ENCODE measurements around the gene PAN3. TPM values are rescaled to one million over a fixed set of nuclear protein-coding genes. Genes with fewer than 3 reads are reported as not detected.

The PAN3 gene
- total and polyA plus RNA-seq, 2 of the 8 experiments (the other 6 are each of a cell fraction or from before 2014, with no cell fraction given): 12.7 to 39.3 TPM

DNA sequence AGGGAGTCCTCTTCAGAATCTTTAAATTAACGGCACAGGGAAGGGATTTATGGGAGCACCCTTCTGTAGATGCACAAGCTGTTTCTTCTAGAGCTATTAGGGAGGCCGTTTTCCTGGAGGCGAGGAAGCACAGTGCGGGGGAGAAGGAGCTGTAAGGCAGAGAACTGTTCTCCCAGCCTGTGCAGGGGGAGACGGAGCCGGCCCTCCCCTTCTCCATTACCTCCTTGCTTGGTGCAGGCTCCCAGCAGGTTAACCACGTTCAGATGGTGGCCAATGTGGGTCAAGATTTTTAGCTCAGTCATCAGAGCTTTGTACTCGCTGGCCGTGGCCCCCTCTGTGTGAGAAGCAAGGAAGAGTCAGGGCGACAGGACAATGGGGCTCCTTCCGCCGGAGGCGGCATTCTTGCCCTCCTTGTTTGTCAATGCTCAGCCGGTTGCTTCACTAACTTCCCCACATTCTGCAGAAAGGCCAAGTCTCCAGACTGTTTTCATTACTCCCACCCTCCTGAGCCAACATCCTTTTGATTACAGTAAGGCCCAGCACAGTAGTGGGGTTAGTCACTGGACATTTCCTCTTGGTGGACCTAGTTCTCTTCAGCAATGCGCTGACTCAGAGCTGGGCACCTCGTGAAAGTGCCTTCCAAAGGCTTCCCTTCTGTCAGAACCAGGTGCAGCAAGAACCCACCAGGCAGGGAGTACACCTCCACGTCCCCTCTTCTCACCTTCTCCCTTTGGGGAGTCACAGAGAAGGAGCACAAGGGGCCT lies 191.2 kb downstream of the PAN3 start:
- Histone ChIP-seq H4K91ac (replicated peaks; ENCODE audit: insufficient read length, low read length) (no peak overlapping the region), H3K79me1 (ENCODE audit: low read depth, low read length) (0 out of 2 replicates have a peak, but pooled peaks cover 2% of the 10 kb centered on the region), H2BK5ac (ENCODE audit: low read depth, low read length) (0 out of 2 replicates have a peak overlapping the region, but pooled peaks have one; percentile 10), H2BK15ac (ENCODE audit: low read length) (no peak overlapping the region), H3K23ac (ENCODE audit: insufficient read length) (no peak overlapping the region), H2AK5ac (ENCODE audit: low read depth, low read length) (no peak overlapping the region), H3K56ac (replicated peaks; ENCODE audit: insufficient read length, low read depth, low read length) (no peak overlapping the region), H3K9me3 (ENCODE audit: insufficient read depth in 2 of 2, low read depth in 1 of 2, low read length in 1 of 2) (no peaks in the 10 kb centered on the region), H3K9ac (replicated peaks in 1 of 4; ENCODE audit: extremely low read depth in 1 of 4, low read depth in 3 of 4, low read length in 3 of 4) (no peak overlapping the region), H2AFZ (ENCODE audit: low read length) (no peak overlapping the region), H3K4me3 (ENCODE audit: extremely low read depth in 1 of 4, insufficient read depth in 2 of 4, low read depth in 3 of 4, low read length in 4 of 4) (no peak overlapping the region), H3K4me1 (replicated peaks in 1 of 4; ENCODE audit: control insufficient read depth in 3 of 4, insufficient read depth in 4 of 4, low read length in 3 of 4) (no peaks in the 10 kb centered on the region), H2BK12ac (ENCODE audit: low read depth, low read length) (no peak overlapping the region), H4K20me1 (replicated peaks in 1 of 2; ENCODE audit: control insufficient read depth in 1 of 2, insufficient read depth in 2 of 2, low read length in 2 of 2) (no peaks in the 10 kb centered on the region), H3K4ac (replicated peaks; ENCODE audit: insufficient read length, low read depth, low read length) (no peak overlapping the region), H2BK20ac (ENCODE audit: low read length) (no peak overlapping the region), H4K8ac (ENCODE audit: extremely low read depth, insufficient read depth, low read length) (no peak overlapping the region; the same call in 1 of the 2 replicates), H3K18ac (ENCODE audit: extremely low read depth, low read length) (no peak overlapping the region), H3K14ac (ENCODE audit: insufficient read length) (no peak overlapping the region), H4K5ac (ENCODE audit: insufficient read length, low read depth, low read length) (no peak overlapping the region), H3K36me3 (ENCODE audit: control insufficient read depth in 2 of 4, insufficient read depth in 4 of 4, low read length in 3 of 4) (peaks cover 2 to 21% (median 12%) of the 10 kb centered on the region in 4 experiments; a peak in 7 of 8 replicates), H3K27ac (ENCODE audit: low read depth, low read length) (no peak overlapping the region), H3K23me2 (ENCODE audit: low read depth, low read length) (no peaks in the 10 kb centered on the region), H3K4me2 (ENCODE audit: insufficient read depth in 1 of 2, low read depth in 2 of 2, low read length in 2 of 2) (no peak overlapping the region), H2BK120ac (replicated peaks; ENCODE audit: low read depth, low read length) (no peak overlapping the region), H3K27me3 (replicated peaks in 1 of 4; ENCODE audit: control insufficient read depth in 3 of 4, extremely low read depth in 1 of 4, insufficient read depth in 3 of 4, low read length in 3 of 4) (no peaks in the 10 kb centered on the region), H3K79me2 (ENCODE audit: control insufficient read depth in 1 of 2, insufficient read depth in 2 of 2, low read length in 2 of 2) (no peaks in the 10 kb centered on the region)
- FAIRE-seq: no peak
- CTCF ChIA-PET (ENCODE audit: partially characterized antibody): interaction anchor here (1.1 to 2.3 kb wide), 4 partner anchors 10 to 307 kb away, joined by 3 to 6 read pairs (median 4); no protein-coding TSS in a partner anchor
- WGBS, 2 experiments (ENCODE audit: extremely low coverage in 1 of 2, insufficient coverage in 1 of 2, insufficient read length in 1 of 2, insufficient replicate concordance in 2 of 2, low coverage in 1 of 2, low lambda C conversion rate in 2 of 2, missing lambda C conversion rate in 1 of 2): 89% methylated on average over 17 of the region's 17 CpGs; no CpG with 5 or more reads in 1 of the 2 experiments
- DNase-seq (ENCODE audit: low read depth in 1 of 2, low spot score in 2 of 2): no peak
- POLR2A ChIA-PET (ENCODE audit: partially characterized antibody): no interaction called here
- no peak for TF ChIP-seq SAP30 (IDR thresholded peaks at IDR 0.05; ENCODE audit: insufficient read depth, insufficient replicate concordance, low read length)
